Measurements from ENCODE around the gene MPHOSPH10.

GRCh38 chr2:71136174-71136573 is 5.7 kb downstream of the MPHOSPH10 start:
- TF ChIP-seq CTCF (conservative IDR thresholded peaks at IDR 0.05), result no peak
- TF ChIP-seq ZFX (IDR thresholded peaks at IDR 0.05), result no peak

Measured in C4-2B (cell line).